Nephron progenitor cell (in vitro differentiated cells): ENCODE measurements around the gene GAN.

Experiments used
- DNase-seq: peaks from one replicate; pipeline ENCODE4 v3.0.0; 2021
- H3K27ac Mint-ChIP-seq: 2 replicates; pipeline ENCODE4 v1.8.0; 2021; ENCODE audit warnings: mild to moderate bottlenecking, moderate library complexity, mixed read lengths
- H3K27me3 Mint-ChIP-seq: 2 replicates; pipeline ENCODE4 v1.8.0; 2021; ENCODE audit warnings: mild to moderate bottlenecking, low read depth, mixed read lengths; ENCODE audit not compliant: poor library complexity
- H3K36me3 Mint-ChIP-seq: 2 replicates; pipeline ENCODE4 v1.8.0; 2021; ENCODE audit warnings: low read depth, mixed read lengths
- H3K4me1 Mint-ChIP-seq: 2 replicates; pipeline ENCODE4 v1.8.0; 2021; ENCODE audit warnings: mixed read lengths
- H3K4me3 Mint-ChIP-seq: 2 replicates; pipeline ENCODE4 v1.8.0; 2021; ENCODE audit warnings: mild to moderate bottlenecking, moderate library complexity, mixed read lengths
- H3K9me3 Mint-ChIP-seq: 2 replicates; pipeline ENCODE4 v1.8.0; 2021; ENCODE audit warnings: mild to moderate bottlenecking, moderate library complexity, mixed read lengths
- TF ChIP-seq, protein P1 (sequence below): fragments of 200-600 bp; sonication (generic); IDR thresholded peaks from 2 replicates; pipeline ENCODE4 v1.5.0; 2021; ENCODE audit warnings: antibody characterized with exemption

GAN gene

DNA sequence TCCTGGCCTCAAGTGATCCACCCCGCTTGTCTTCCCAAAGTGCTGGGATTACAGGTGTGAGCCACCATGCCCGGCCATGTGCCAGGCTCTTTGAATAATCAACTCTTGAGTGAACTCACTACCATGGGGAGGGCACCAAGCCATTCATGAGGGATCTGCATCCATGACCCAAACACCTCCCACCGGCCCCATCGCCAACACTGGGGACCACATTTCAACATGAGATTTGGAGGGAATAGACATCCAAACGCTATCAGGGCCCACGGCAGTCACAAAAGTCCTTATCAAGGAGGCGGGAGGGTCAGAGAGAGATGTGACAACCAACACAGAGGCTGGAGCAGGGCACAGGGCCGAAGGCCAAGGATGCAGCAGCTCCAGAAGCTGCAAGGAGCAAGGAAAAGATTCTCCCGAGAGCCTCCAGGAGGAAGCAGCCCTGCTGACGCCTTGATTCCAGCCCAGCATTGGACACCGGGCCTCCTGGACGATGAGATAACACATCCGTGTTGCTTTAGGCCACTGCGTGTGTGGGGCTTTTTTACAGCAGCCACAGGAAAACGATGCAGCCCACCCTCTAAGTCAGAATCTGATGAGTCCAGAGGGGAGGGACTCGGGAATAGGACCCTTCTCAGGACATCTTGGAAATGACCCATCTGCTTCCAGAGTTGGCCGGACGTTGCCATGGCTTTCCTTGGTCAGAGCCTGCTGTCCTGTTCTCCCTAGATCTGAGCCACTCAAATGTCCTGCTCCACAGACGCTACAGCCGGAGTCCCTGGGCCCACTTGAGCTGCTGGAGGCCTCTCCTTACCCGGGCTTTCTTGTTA lies 82.5 kb downstream of the GAN start:
- Mint-ChIP-seq H3K27me3 (peaks cover 11% of the 10 kb centered on the region), H3K36me3 (peaks cover 8% of the 10 kb centered on the region), H3K4me3 (no peak overlapping the region), H3K4me1 (no peaks in the 10 kb centered on the region), H3K9me3 (peaks cover 13% of the 10 kb centered on the region), H3K27ac (no peak overlapping the region)
- TF ChIP-seq, protein P1, sequence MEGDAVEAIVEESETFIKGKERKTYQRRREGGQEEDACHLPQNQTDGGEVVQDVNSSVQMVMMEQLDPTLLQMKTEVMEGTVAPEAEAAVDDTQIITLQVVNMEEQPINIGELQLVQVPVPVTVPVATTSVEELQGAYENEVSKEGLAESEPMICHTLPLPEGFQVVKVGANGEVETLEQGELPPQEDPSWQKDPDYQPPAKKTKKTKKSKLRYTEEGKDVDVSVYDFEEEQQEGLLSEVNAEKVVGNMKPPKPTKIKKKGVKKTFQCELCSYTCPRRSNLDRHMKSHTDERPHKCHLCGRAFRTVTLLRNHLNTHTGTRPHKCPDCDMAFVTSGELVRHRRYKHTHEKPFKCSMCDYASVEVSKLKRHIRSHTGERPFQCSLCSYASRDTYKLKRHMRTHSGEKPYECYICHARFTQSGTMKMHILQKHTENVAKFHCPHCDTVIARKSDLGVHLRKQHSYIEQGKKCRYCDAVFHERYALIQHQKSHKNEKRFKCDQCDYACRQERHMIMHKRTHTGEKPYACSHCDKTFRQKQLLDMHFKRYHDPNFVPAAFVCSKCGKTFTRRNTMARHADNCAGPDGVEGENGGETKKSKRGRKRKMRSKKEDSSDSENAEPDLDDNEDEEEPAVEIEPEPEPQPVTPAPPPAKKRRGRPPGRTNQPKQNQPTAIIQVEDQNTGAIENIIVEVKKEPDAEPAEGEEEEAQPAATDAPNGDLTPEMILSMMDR, result no peak
- DNase-seq, result no peak

DNA sequence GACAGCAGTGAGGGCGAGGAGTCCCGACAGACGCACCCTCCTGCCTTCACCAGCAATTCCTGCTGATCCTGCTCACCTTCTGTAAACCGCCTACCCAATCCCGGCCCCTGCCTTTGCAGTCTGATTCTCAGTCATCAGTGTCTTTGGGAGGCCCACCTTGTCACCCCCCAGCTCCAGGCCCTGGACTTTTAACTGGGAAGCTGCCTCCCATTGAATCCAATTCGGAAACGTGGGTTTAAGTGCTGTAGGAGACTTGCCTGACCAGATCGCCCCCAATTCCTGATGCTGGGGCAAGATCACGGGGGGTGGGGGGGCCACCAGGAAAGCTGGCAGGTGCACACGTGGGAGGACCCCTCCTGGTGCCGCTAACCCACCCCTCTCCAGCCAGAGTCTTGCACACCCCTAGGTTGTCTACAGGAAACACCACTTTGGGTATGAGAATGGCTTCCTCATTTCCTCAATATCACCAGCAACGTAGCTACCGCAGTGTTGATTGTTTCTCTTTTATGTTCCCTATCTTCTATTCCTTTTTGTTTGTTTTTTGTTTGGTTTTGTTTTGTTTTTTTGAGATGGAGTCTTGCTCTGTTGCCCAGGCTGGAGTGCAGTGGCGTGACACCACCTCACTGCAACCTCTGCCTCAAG lies 83.2 kb downstream of the GAN start:
- TF ChIP-seq, protein P1, result no peak
- no peak for DNase-seq
- H3K4me1 Mint-ChIP-seq, result no peaks in the 10 kb centered on the region
- no peak overlapping the region for H3K27ac Mint-ChIP-seq
- peaks cover 13% of the 10 kb centered on the region for H3K9me3 Mint-ChIP-seq
- peaks cover 6% of the 10 kb centered on the region for H3K36me3 Mint-ChIP-seq
- peaks cover 15% of the 10 kb centered on the region for H3K27me3 Mint-ChIP-seq
- no peak overlapping the region for H3K4me3 Mint-ChIP-seq

- no peaks in the 10 kb centered on the region for H3K36me3 Mint-ChIP-seq
- H3K4me1 Mint-ChIP-seq, result no peaks in the 10 kb centered on the region
- no peak overlapping the region for H3K4me3 Mint-ChIP-seq
- peaks cover 22% of the 10 kb centered on the region for H3K27me3 Mint-ChIP-seq
- DNase-seq, result no peak
- H3K9me3 Mint-ChIP-seq, result peaks cover 13% of the 10 kb centered on the region
- H3K27ac Mint-ChIP-seq, result no peak overlapping the region
- TF ChIP-seq, protein P1, result no peak
These were observed 85.1 kb downstream of the GAN start for GRCh38 chr16:81399909-81400308.

- Mint-ChIP-seq H3K4me1 (no peaks in the 10 kb centered on the region), H3K36me3 (no peaks in the 10 kb centered on the region), H3K4me3 (no peak overlapping the region), H3K27me3 (peaks cover 28% of the 10 kb centered on the region), H3K27ac (no peak overlapping the region), H3K9me3 (peaks cover 13% of the 10 kb centered on the region)
- DNase-seq, result no peak
- TF ChIP-seq, protein P1, result no peak
These were observed 86.5 kb downstream of the GAN start for GRCh38 chr16:81401035-81401950.

GRCh38 chr16:81403208-81403600 lies 88.4 kb downstream of the GAN start:
- Mint-ChIP-seq H3K4me1 (no peaks in the 10 kb centered on the region), H3K27me3 (peaks cover 28% of the 10 kb centered on the region), H3K4me3 (no peak overlapping the region), H3K27ac (no peak overlapping the region), H3K9me3 (peaks cover 13% of the 10 kb centered on the region), H3K36me3 (no peaks in the 10 kb centered on the region)
- TF ChIP-seq, protein P1, result no peak
- no peak for DNase-seq
